Trophoblast cell (in vitro differentiated cells and primary cell): Measurements from ENCODE around the gene EVC2.

Source experiments
- DNase-seq, 2 donors: peaks; one replicate each; pipeline ENCODE4 v3.0.0-alpha.2; 2016
- H2AFZ ChIP-seq: 2 replicates; pipeline ENCODE4 v1.6.1; 2013; ENCODE audit warnings: low read length, moderate library complexity, mild to moderate bottlenecking; ENCODE audit not compliant: insufficient read depth, poor library complexity
- H2AK5ac ChIP-seq: 2 replicates; pipeline ENCODE4 v1.6.1; 2013; ENCODE audit warnings: mild to moderate bottlenecking, low read length
- H2BK120ac ChIP-seq: 2 replicates; pipeline ENCODE4 v1.6.1; 2013; ENCODE audit warnings: low read length, mild to moderate bottlenecking, moderate library complexity; ENCODE audit not compliant: insufficient read depth, poor library complexity
- H2BK12ac ChIP-seq: 2 replicates; pipeline ENCODE4 v1.6.1; 2013; ENCODE audit warnings: mild to moderate bottlenecking, low read length, moderate library complexity
- H2BK5ac ChIP-seq: 2 replicates; pipeline ENCODE4 v1.6.1; 2013; ENCODE audit warnings: low read length, low read depth, moderate library complexity, mild to moderate bottlenecking; ENCODE audit not compliant: poor library complexity
- H3K14ac ChIP-seq: 2 replicates; pipeline ENCODE4 v1.6.1; 2013; ENCODE audit warnings: mild to moderate bottlenecking, low read length
- H3K18ac ChIP-seq: 2 replicates; pipeline ENCODE4 v1.6.1; 2013; ENCODE audit warnings: mild to moderate bottlenecking, low read length
- H3K23ac ChIP-seq: 2 replicates; pipeline ENCODE4 v1.6.1; 2013; ENCODE audit warnings: low read length
- H3K27ac ChIP-seq: 2 replicates; pipeline ENCODE4 v1.5.1; 2013; ENCODE audit warnings: low read depth, mild to moderate bottlenecking, inconsistent platforms, low read length, moderate library complexity
- H3K27me3 ChIP-seq: 2 replicates; pipeline ENCODE4 v1.6.1; 2013; ENCODE audit warnings: inconsistent platforms, mild to moderate bottlenecking, low read length, moderate library complexity; ENCODE audit not compliant: insufficient read depth
- H3K36me3 ChIP-seq, 2 experiments: 1 replicate in 1 of 2; 2 replicates in 1 of 2; pipeline ENCODE4 v1.6.1; 2013; ENCODE audit warnings: low read length in 2 of 2, mild to moderate bottlenecking in 2 of 2, moderate library complexity in 1 of 2; ENCODE audit not compliant: insufficient read depth in 2 of 2, control insufficient read depth in 1 of 2
- H3K4ac ChIP-seq: 2 replicates; pipeline ENCODE4 v1.6.1; 2013; ENCODE audit warnings: low read depth, mild to moderate bottlenecking, low read length, moderate library complexity
- H3K4me1 ChIP-seq, 2 experiments: 1 replicate in 1 of 2; 2 replicates in 1 of 2; pipeline ENCODE4 v1.6.1; 2013; ENCODE audit warnings: low read length in 2 of 2, mild to moderate bottlenecking in 2 of 2, moderate library complexity in 1 of 2; ENCODE audit not compliant: insufficient read depth in 2 of 2, control insufficient read depth in 1 of 2
- H3K4me2 ChIP-seq: 2 replicates; pipeline ENCODE4 v1.6.1; 2013; ENCODE audit warnings: inconsistent platforms, mild to moderate bottlenecking, low read length, moderate library complexity
- H3K4me3 ChIP-seq: 2 replicates; pipeline ENCODE4 v1.5.1; 2013; ENCODE audit warnings: mild to moderate bottlenecking, low read depth, low read length, inconsistent platforms
- H3K79me1 ChIP-seq: one replicate; pipeline ENCODE4 v1.6.1; 2013; ENCODE audit warnings: low read length
- H3K79me2 ChIP-seq: 2 replicates; pipeline ENCODE4 v1.6.1; 2013; ENCODE audit warnings: low read length, mild to moderate bottlenecking; ENCODE audit not compliant: control insufficient read depth, insufficient read depth, poor library complexity
- H3K9ac ChIP-seq: 2 replicates; pipeline ENCODE4 v1.6.1; 2013; ENCODE audit warnings: mild to moderate bottlenecking, low read length
- H3K9me3 ChIP-seq: 2 replicates; pipeline ENCODE4 v1.6.1; 2013; ENCODE audit warnings: low read depth, mild to moderate bottlenecking, control low read depth, inconsistent platforms, low read length; ENCODE audit not compliant: insufficient read depth
- H4K12ac ChIP-seq: 2 replicates; pipeline ENCODE4 v1.6.1; 2013; ENCODE audit warnings: low read depth, mild to moderate bottlenecking, low read length, moderate library complexity
- H4K8ac ChIP-seq: 2 replicates; pipeline ENCODE4 v1.6.1; 2013; ENCODE audit warnings: low read depth, mild to moderate bottlenecking, low read length, moderate library complexity
- H4K91ac ChIP-seq: one replicate; pipeline ENCODE4 v1.6.1; 2013; ENCODE audit warnings: low read depth, mild to moderate bottlenecking, low read length, moderate library complexity
- WGBS: extraction: QIAGEN DNeasy Blood & Tissue Kit; methylation state at CpG from one replicate; pipeline ENCODE4 v1.1.7; 2013; ENCODE audit warnings: missing lambda C conversion rate; ENCODE audit not compliant: insufficient read length, insufficient coverage; ENCODE audit errors: extremely low coverage; 5-methylcytosine and 5-hydroxymethylcytosine counted together

The EVC2 gene

DNA sequence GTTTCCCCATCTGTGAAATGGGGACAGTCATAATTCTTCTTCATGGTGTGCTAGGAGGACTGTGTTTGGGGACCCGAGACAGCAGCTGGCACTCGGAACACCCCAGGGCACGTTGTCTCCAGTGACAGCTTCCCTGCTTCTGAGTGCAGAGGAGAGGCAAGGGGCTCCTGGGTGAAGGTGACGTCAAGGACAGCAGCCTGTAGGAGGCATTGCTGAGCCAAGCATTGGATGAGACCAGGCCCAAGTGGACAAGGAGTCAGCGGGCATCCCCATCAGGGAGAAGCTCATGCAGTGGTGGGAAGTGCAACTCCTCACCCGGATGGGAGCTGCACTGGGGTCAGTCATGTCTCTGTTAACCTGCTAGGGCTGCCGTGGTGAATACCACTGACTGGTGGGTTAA lies 48.7 kb upstream of the EVC2 start:
- H3K27me3 ChIP-seq = no peaks in the 10 kb centered on the region
- H3K9me3 ChIP-seq = peaks cover 4% of the 10 kb centered on the region
- no peaks in the 10 kb centered on the region for H3K79me1 ChIP-seq
- no peak overlapping the region for H3K4ac ChIP-seq
- H3K27ac ChIP-seq = no peak overlapping the region
- no peak overlapping the region for H3K18ac ChIP-seq
- no peak overlapping the region for H3K9ac ChIP-seq
- no peak overlapping the region for H2AFZ ChIP-seq
- H3K4me1 ChIP-seq = no peaks in the 10 kb centered on the region
- no peak overlapping the region for H3K4me2 ChIP-seq
- no peak for DNase-seq
- H2AK5ac ChIP-seq = no peak overlapping the region
- H2BK120ac ChIP-seq = no peak overlapping the region
- H3K4me3 ChIP-seq = no peak overlapping the region
- no peak overlapping the region for H4K91ac ChIP-seq
- peaks cover 36 to 43% of the 10 kb centered on the region in 2 experiments for H3K36me3 ChIP-seq
- H2BK12ac ChIP-seq = no peak overlapping the region
- no peaks in the 10 kb centered on the region for H3K79me2 ChIP-seq
- no peak overlapping the region for H3K23ac ChIP-seq
- H4K8ac ChIP-seq = no peak overlapping the region
- H4K12ac ChIP-seq = no peak overlapping the region
- no CpG with 5 or more reads among the region's 7 CpGs for WGBS
- no peak overlapping the region for H2BK5ac ChIP-seq
- H3K14ac ChIP-seq = no peak overlapping the region

DNA sequence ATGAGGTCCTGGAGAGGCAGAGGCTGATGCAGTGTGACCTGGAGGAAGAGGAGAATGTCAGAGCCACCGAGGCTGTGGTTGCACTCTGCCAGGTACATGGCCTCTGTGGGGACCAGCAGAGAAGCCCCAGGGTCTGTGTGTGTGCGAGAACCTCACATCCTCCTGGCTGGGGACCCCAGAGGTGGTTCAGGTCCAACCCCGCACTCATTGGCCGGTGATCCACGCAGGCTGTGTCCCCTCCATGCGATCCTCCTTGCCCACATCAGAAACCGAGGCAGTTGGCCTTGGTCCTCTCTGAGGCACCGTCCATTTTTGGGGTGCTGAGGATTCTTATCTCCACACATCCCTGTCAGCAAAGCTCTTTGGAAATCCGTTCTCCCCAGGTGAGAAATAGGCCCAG lies 47.9 kb upstream of the EVC2 start:
- Histone ChIP-seq H3K79me1 (no peaks in the 10 kb centered on the region), H3K9me3 (peaks cover 4% of the 10 kb centered on the region), H3K27ac (no peak overlapping the region), H3K27me3 (no peaks in the 10 kb centered on the region), H4K8ac (no peak overlapping the region), H4K12ac (no peak overlapping the region), H3K4me3 (no peak overlapping the region), H3K79me2 (no peaks in the 10 kb centered on the region), H4K91ac (no peak overlapping the region), H3K9ac (no peak overlapping the region), H2BK12ac (no peak overlapping the region), H3K4ac (no peak overlapping the region), H3K36me3 (peaks cover 36 to 43% of the 10 kb centered on the region in 2 experiments), H3K14ac (no peak overlapping the region), H2BK120ac (no peak overlapping the region), H3K18ac (no peak overlapping the region), H2AK5ac (no peak overlapping the region), H3K4me1 (no peaks in the 10 kb centered on the region), H2BK5ac (no peak overlapping the region), H3K23ac (no peak overlapping the region), H3K4me2 (no peak overlapping the region), H2AFZ (no peak overlapping the region)
- WGBS = no CpG with 5 or more reads among the region's 9 CpGs
- DNase-seq = no peak

DNA sequence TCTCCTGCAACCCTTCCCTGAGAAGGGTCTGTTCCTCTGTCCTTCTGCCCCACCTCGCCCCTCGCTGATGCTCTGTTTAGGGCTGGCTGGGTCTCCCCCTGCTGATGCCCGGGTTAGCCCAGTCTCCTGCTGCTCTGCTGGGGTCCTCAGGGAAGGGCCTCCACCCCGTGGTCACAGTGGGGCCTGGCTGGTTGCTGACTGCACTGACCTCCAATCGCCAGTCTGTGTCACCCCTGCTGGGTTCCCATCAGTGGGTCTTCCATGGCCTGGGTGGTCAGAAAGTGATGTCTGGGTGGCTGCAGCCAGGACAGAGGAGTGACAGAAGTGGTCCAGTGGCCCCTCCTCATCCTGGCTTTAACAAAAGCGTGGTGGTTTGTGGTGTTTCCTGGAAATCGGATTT lies 47.3 kb upstream of the EVC2 start:
- H3K79me2 ChIP-seq = no peaks in the 10 kb centered on the region
- H4K12ac ChIP-seq = no peak overlapping the region
- H3K27me3 ChIP-seq = no peaks in the 10 kb centered on the region
- H3K4ac ChIP-seq = no peak overlapping the region
- no peak overlapping the region for H4K8ac ChIP-seq
- no peak overlapping the region for H2AK5ac ChIP-seq
- no peak overlapping the region for H3K4me2 ChIP-seq
- no peak overlapping the region for H3K4me3 ChIP-seq
- H3K9me3 ChIP-seq = peaks cover 4% of the 10 kb centered on the region
- H3K4me1 ChIP-seq = no peaks in the 10 kb centered on the region
- no peak overlapping the region for H3K14ac ChIP-seq
- no peak for DNase-seq
- WGBS = no CpG with 5 or more reads among the region's 7 CpGs
- H4K91ac ChIP-seq = no peak overlapping the region
- H2BK120ac ChIP-seq = no peak overlapping the region
- H3K18ac ChIP-seq = no peak overlapping the region
- H2BK12ac ChIP-seq = no peak overlapping the region
- peak overlapping the region; percentile 42 for H3K9ac ChIP-seq
- no peak overlapping the region for H3K27ac ChIP-seq
- H3K23ac ChIP-seq = no peak overlapping the region
- no peaks in the 10 kb centered on the region for H3K79me1 ChIP-seq
- no peak overlapping the region for H2AFZ ChIP-seq
- H2BK5ac ChIP-seq = no peak overlapping the region
- peaks cover 38 to 43% of the 10 kb centered on the region in 2 experiments for H3K36me3 ChIP-seq

DNA sequence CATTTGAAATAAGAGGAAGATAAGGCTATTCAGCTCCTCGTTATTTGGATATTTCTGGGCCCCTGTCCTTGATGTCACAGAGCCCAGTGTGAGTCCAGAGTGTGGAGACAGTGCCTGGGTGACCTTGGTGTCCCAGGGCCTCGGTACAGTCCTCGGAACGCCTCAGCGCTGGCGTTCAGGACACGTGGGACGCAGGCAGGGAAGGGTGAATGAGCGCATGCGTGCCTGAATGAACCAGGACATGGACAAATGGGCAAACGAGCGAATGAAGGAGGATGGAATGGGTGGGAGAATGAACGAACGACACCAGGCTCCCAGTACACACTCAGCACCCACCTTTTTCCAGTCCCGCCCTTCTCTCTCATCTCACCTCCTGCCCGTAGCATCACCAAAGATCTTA lies 46.8 kb upstream of the EVC2 start:
- Histone ChIP-seq H3K23ac (no peak overlapping the region), H2BK5ac (no peak overlapping the region), H3K4ac (no peak overlapping the region), H3K4me2 (no peak overlapping the region), H3K36me3 (peaks cover 38 to 43% of the 10 kb centered on the region in 2 experiments), H3K27ac (no peak overlapping the region), H3K18ac (no peak overlapping the region), H3K4me1 (no peaks in the 10 kb centered on the region), H3K79me2 (no peaks in the 10 kb centered on the region), H3K9ac (no peak overlapping the region), H2AFZ (no peak overlapping the region), H4K12ac (no peak overlapping the region), H2BK120ac (no peak overlapping the region), H3K14ac (no peak overlapping the region), H3K27me3 (no peaks in the 10 kb centered on the region), H4K91ac (no peak overlapping the region), H2AK5ac (no peak overlapping the region), H2BK12ac (no peak overlapping the region), H3K4me3 (no peak overlapping the region), H4K8ac (no peak overlapping the region), H3K79me1 (no peaks in the 10 kb centered on the region), H3K9me3 (peaks cover 4% of the 10 kb centered on the region)
- no CpG with 5 or more reads among the region's 16 CpGs for WGBS
- no peak for DNase-seq
